Measurements from ENCODE around the gene RANBP3.
"Not testable (repeated sequence)": the region's sequence is repeated elsewhere in the genome, so short reads cannot be mapped to it uniquely, and the experiment has no call there.

DNA sequence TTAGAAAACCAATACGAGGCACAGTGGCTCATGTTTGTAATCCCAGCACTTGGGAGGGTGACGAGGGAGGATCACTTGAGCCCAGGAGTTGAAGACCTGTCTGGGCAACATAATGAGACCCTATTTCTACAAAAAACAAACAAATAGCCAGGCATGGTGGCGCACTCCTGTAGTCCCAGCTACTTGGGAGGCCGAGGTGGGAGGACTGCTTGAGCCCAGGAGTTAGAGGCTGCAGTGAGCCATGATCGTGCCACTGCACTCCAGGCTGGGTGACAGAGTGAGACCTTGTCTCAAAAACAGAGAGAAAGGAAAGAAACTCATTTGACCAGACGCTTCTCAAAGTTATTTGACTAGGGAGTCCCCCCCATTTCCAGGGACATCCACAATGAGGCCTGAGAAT lies 14.7 kb downstream of the RANBP3 start:
- TF ChIP-seq, protein P1, sequence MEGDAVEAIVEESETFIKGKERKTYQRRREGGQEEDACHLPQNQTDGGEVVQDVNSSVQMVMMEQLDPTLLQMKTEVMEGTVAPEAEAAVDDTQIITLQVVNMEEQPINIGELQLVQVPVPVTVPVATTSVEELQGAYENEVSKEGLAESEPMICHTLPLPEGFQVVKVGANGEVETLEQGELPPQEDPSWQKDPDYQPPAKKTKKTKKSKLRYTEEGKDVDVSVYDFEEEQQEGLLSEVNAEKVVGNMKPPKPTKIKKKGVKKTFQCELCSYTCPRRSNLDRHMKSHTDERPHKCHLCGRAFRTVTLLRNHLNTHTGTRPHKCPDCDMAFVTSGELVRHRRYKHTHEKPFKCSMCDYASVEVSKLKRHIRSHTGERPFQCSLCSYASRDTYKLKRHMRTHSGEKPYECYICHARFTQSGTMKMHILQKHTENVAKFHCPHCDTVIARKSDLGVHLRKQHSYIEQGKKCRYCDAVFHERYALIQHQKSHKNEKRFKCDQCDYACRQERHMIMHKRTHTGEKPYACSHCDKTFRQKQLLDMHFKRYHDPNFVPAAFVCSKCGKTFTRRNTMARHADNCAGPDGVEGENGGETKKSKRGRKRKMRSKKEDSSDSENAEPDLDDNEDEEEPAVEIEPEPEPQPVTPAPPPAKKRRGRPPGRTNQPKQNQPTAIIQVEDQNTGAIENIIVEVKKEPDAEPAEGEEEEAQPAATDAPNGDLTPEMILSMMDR (IDR thresholded peaks at IDR 0.05) = not testable (repeated sequence)
- not testable (repeated sequence) for TF ChIP-seq POLR2A (IDR thresholded peaks at IDR 0.05)

Data from adrenal gland (tissue), 5 donors.